Peyer's patch (tissue), 4 donors: ENCODE data around the gene CDK15.

Experiments
- POLR2A ChIP-seq, 2 donors: fragments of 450-650 bp; IDR thresholded peaks; one replicate each; pipeline ENCODE4 v1.5.1; 2017; ENCODE audit warnings: antibody characterized with exemption in 2 of 2, mild to moderate bottlenecking in 2 of 2, moderate library complexity in 2 of 2
- TF ChIP-seq, protein P1 (sequence below), 6 experiments: fragments of 450-650 bp in 4 of 6; fragments of 200-600 bp in 2 of 6; sonication (generic) in 1 of 6; IDR thresholded peaks; one replicate each; pipeline ENCODE4 v1.5.1; 2017 to 2019; ENCODE audit warnings: antibody characterized with exemption in 6 of 6, mild to moderate bottlenecking in 3 of 6, moderate library complexity in 1 of 6

- TF ChIP-seq, protein P1, sequence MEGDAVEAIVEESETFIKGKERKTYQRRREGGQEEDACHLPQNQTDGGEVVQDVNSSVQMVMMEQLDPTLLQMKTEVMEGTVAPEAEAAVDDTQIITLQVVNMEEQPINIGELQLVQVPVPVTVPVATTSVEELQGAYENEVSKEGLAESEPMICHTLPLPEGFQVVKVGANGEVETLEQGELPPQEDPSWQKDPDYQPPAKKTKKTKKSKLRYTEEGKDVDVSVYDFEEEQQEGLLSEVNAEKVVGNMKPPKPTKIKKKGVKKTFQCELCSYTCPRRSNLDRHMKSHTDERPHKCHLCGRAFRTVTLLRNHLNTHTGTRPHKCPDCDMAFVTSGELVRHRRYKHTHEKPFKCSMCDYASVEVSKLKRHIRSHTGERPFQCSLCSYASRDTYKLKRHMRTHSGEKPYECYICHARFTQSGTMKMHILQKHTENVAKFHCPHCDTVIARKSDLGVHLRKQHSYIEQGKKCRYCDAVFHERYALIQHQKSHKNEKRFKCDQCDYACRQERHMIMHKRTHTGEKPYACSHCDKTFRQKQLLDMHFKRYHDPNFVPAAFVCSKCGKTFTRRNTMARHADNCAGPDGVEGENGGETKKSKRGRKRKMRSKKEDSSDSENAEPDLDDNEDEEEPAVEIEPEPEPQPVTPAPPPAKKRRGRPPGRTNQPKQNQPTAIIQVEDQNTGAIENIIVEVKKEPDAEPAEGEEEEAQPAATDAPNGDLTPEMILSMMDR (IDR thresholded peaks at IDR 0.05), result no peak
- TF ChIP-seq POLR2A (IDR thresholded peaks at IDR 0.05), result no peak
Observed at GRCh38 chr2:201774546-201774945, 31.8 kb upstream of the CDK15 start.
